CD4-positive, alpha-beta T cell treated with Interleukin-4 for 1 hour (primary cell): ENCODE data around the gene NENF.
A peak's percentile ranks its signal among the peaks of the same experiment; 100 is the strongest.
"Not testable (repeated sequence)": the region's sequence is repeated elsewhere in the genome, so short reads cannot be mapped to it uniquely, and the experiment has no call there.

Experiments used
- DNase-seq, 2 donors: peaks; one replicate each; pipeline ENCODE4 v3.0.0-alpha.2; 2020 to 2022

Gene NENF

GRCh38 chr1:212432661-212433576 is at the start of gene NENF:
Gene NENF (plus strand): TSS chr1:212432920. CDS start chr1:212432944, 24 bp downstream.
- peak; percentile 60 to 71 for DNase-seq

GRCh38 chr1:212386029-212386428 is 46.7 kb upstream of the NENF start:
- DNase-seq: no peak

GRCh38 chr1:212388985-212389716 is 43.6 kb upstream of the NENF start:
- DNase-seq: no peak

GRCh38 chr1:212395678-212396437 is 36.9 kb upstream of the NENF start:
- DNase-seq: not testable (repeated sequence)

GRCh38 chr1:212396638-212397037 is 36.1 kb upstream of the NENF start:
- DNase-seq: no peak

GRCh38 chr1:212397171-212397570 is 35.5 kb upstream of the NENF start:
- no peak for DNase-seq

- DNase-seq: no peak
These were observed 31.7 kb upstream of the NENF start for GRCh38 chr1:212401042-212401441.

- DNase-seq: no peak
These were observed 30.7 kb upstream of the NENF start for GRCh38 chr1:212401838-212402582.

GRCh38 chr1:212402666-212403321 is 29.9 kb upstream of the NENF start:
- no peak for DNase-seq

GRCh38 chr1:212410231-212410820 is 22.4 kb upstream of the NENF start:
- no peak for DNase-seq

GRCh38 chr1:212412374-212412773 is 20.3 kb upstream of the NENF start:
- DNase-seq: no peak

- no peak for DNase-seq
These were observed 18.8 kb upstream of the NENF start for GRCh38 chr1:212413902-212414327.

GRCh38 chr1:212414328-212415106 is 18.2 kb upstream of the NENF start, which contains the start of gene PACC1:
Gene PACC1 (minus strand): TSS chr1:212414886. CDS start chr1:212414757, 129 bp downstream.
- DNase-seq: peak; percentile 93 to 96

- DNase-seq: no peak
These were observed 17.4 kb upstream of the NENF start for GRCh38 chr1:212415107-212415841.

GRCh38 chr1:212421165-212421564 is 11.6 kb upstream of the NENF start:
- DNase-seq: no peak

GRCh38 chr1:212423879-212424278 is 8.8 kb upstream of the NENF start:
- no peak for DNase-seq

GRCh38 chr1:212428496-212428895 is 4.2 kb upstream of the NENF start:
- DNase-seq: no peak

- DNase-seq: no peak
These were observed 2.3 kb upstream of the NENF start for GRCh38 chr1:212430416-212430815.

GRCh38 chr1:212430955-212431394 is 1.7 kb upstream of the NENF start:
- no peak for DNase-seq

- DNase-seq: no peak
These were observed 1.1 kb upstream of the NENF start for GRCh38 chr1:212431644-212432043.
